A549 (cell line): Measurements from ENCODE around the gene HIVEP1.

ENCODE experiments used
- CEBPB ChIP-seq, 2 experiments: fragments of >200 bp in 1 of 2; sonication (Bioruptor Twin) in 1 of 2; formaldehyde crosslinking in 1 of 2; IDR thresholded peaks; 2 replicates each; pipeline ENCODE4 v1.6.1; 2012 to 2016
- EHF ChIP-seq: fragments of 250-450 bp; sonication (Bioruptor Pico); IDR thresholded peaks from 2 replicates; pipeline ENCODE4 v1.5.0; 2020; ENCODE audit warnings: mild to moderate bottlenecking
- EP300 ChIP-seq, 2 experiments: fragments of >200 bp; sonication (Bioruptor Twin); formaldehyde crosslinking; IDR thresholded peaks; 2 replicates in 1 of 2; 3 replicates in 1 of 2; pipeline ENCODE4 v1.6.1; 2016 to 2017
- HES2 ChIP-seq: fragments of >200 bp; sonication (Bioruptor Twin); formaldehyde crosslinking; IDR thresholded peaks from 2 replicates; pipeline ENCODE4 v1.6.1; 2016
- HMGXB4 ChIP-seq: fragments of 250-450 bp; sonication (Bioruptor Pico); IDR thresholded peaks from 2 replicates; pipeline ENCODE4 v1.5.0; 2021; ENCODE audit warnings: mild to moderate bottlenecking, moderate library complexity, borderline replicate concordance
- POLR2A ChIP-seq: IDR thresholded peaks from 2 replicates; pipeline ENCODE4 v1.6.1; 2012; ENCODE audit warnings: mild to moderate bottlenecking, low read length
- RAD21 ChIP-seq, 2 experiments: fragments of >200 bp in 1 of 2; sonication (Bioruptor Twin) in 1 of 2; formaldehyde crosslinking in 1 of 2; IDR thresholded peaks in 1 of 2; conservative IDR thresholded peaks in 1 of 2; 2 replicates in 1 of 2; 3 replicates in 1 of 2; pipeline ENCODE4 v1.6.1; 2012 to 2018; ENCODE audit warnings: inconsistent platforms in 1 of 2
- RCOR1 ChIP-seq: fragments of 150-350 bp; IDR thresholded peaks from 2 replicates; pipeline ENCODE4 v1.6.1; 2014; ENCODE audit warnings: antibody characterized with exemption, low read length, low read depth
- RFX5 ChIP-seq: fragments of 450-650 bp; IDR thresholded peaks from 2 replicates; pipeline ENCODE4 v1.7.1; 2014; ENCODE audit warnings: antibody characterized with exemption, mild to moderate bottlenecking, moderate library complexity
- RNF2 ChIP-seq: fragments of 200-600 bp; sonication (generic); IDR thresholded peaks from 2 replicates; pipeline ENCODE4 v1.6.1; 2016; ENCODE audit warnings: low read depth, mild to moderate bottlenecking, antibody characterized with exemption, moderate library complexity, borderline replicate concordance
- SMC3 ChIP-seq: fragments of >200 bp; sonication (Bioruptor Twin); formaldehyde crosslinking; IDR thresholded peaks from 3 replicates; pipeline ENCODE4 v1.6.1; 2018; ENCODE audit warnings: inconsistent platforms
- SREBF2 ChIP-seq: fragments of 450-650 bp; IDR thresholded peaks from 2 replicates; pipeline ENCODE4 v1.6.1; 2014; ENCODE audit warnings: mild to moderate bottlenecking, moderate library complexity
- TF ChIP-seq, protein P1 (sequence below): fragments of >200 bp; sonication (Bioruptor Twin); formaldehyde crosslinking; IDR thresholded peaks from 3 replicates; pipeline ENCODE4 v1.5.1; 2016

- TF ChIP-seq, protein P1, sequence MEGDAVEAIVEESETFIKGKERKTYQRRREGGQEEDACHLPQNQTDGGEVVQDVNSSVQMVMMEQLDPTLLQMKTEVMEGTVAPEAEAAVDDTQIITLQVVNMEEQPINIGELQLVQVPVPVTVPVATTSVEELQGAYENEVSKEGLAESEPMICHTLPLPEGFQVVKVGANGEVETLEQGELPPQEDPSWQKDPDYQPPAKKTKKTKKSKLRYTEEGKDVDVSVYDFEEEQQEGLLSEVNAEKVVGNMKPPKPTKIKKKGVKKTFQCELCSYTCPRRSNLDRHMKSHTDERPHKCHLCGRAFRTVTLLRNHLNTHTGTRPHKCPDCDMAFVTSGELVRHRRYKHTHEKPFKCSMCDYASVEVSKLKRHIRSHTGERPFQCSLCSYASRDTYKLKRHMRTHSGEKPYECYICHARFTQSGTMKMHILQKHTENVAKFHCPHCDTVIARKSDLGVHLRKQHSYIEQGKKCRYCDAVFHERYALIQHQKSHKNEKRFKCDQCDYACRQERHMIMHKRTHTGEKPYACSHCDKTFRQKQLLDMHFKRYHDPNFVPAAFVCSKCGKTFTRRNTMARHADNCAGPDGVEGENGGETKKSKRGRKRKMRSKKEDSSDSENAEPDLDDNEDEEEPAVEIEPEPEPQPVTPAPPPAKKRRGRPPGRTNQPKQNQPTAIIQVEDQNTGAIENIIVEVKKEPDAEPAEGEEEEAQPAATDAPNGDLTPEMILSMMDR = no peak
- TF ChIP-seq HES2 (no peak), RCOR1 (no peak), EP300 (IDR thresholded peaks at IDR 0.05) (no peak), RFX5 (no peak), CEBPB (IDR thresholded peaks at IDR 0.05) (no peak), SMC3 (no peak), EHF (no peak), POLR2A (no peak), RNF2 (no peak), SREBF2 (no peak), HMGXB4 (CRISPR knock-in tag) (no peak), RAD21 (conservative IDR thresholded peaks at IDR 0.05 in 1 of 2, IDR thresholded peaks at IDR 0.05 in 1 of 2) (no peak)
Measured at GRCh38 chr6:12068899-12069557, 56.9 kb downstream of the HIVEP1 start.
